IMR-90 (cell line): Measurements from ENCODE around the gene CNTN5. TPM values are rescaled to one million over a fixed set of nuclear protein-coding genes. Genes with fewer than 3 reads are reported as not detected.

Source experiments
- ATAC-seq: fragments of 200-7000 bp; cut with Tn5 transposase; 2 replicates; pipeline ENCODE4 v1.9.1; 2020; ENCODE audit warnings: low read depth, mild to moderate bottlenecking, moderate library complexity
- BruUV-seq: library from RNA; stranded (reverse); fragments of 400-500 nt; replicated peaks from 2 replicates; lab custom pipeline; 2021; lab: Mats Ljungman, UMichigan
- CTCF ChIA-PET: fragments of 300-600 bp; formaldehyde crosslinking; extraction: SDS; loops from one replicate; lab custom pipeline; 2021; ENCODE audit warnings: antibody characterized with exemption; lab: Yijun Ruan, JAX
- POLR2A ChIA-PET: fragments of 300-600 bp; sonication (Branson Sonifier 250); formaldehyde crosslinking; loops from one replicate; lab custom pipeline; 2022; ENCODE audit warnings: antibody characterized with exemption; ENCODE audit not compliant: unreplicated experiment; lab: Charles Lee
- DNase-seq: peaks from one replicate; pipeline ENCODE4 v3.0.0; 2013
- H2AFZ ChIP-seq: replicated peaks from 2 replicates; pipeline ENCODE3; 2013; ENCODE audit warnings: low read length, mild to moderate bottlenecking; ENCODE audit not compliant: poor library complexity
- H2AK5ac ChIP-seq: 2 replicates; pipeline ENCODE4 v1.6.1; 2013; ENCODE audit warnings: low read depth, low read length, inconsistent platforms
- H2AK9ac ChIP-seq: replicated peaks from 2 replicates; pipeline ENCODE3; 2013; ENCODE audit warnings: mild to moderate bottlenecking, low read depth, low read length, moderate library complexity; ENCODE audit not compliant: poor library complexity
- H2BK120ac ChIP-seq: 2 replicates; pipeline ENCODE4 v1.6.1; 2013; ENCODE audit warnings: low read depth, low read length, inconsistent platforms
- H2BK15ac ChIP-seq: 3 replicates; pipeline ENCODE4 v1.6.1; 2013; ENCODE audit warnings: low read depth, low read length, inconsistent platforms
- H2BK20ac ChIP-seq: 2 replicates; pipeline ENCODE4 v1.6.1; 2013; ENCODE audit warnings: low read depth, mild to moderate bottlenecking, inconsistent platforms, low read length, moderate library complexity
- H2BK5ac ChIP-seq: 2 replicates; pipeline ENCODE4 v1.6.1; 2013; ENCODE audit warnings: mild to moderate bottlenecking, low read depth, low read length, inconsistent platforms; ENCODE audit not compliant: poor library complexity, severe bottlenecking
- H3K14ac ChIP-seq: replicated peaks from 2 replicates; pipeline ENCODE4 v1.6.1; 2013; ENCODE audit warnings: low read depth, low read length, inconsistent platforms
- H3K18ac ChIP-seq: 2 replicates; pipeline ENCODE4 v1.6.1; 2013; ENCODE audit warnings: low read depth, low read length, control low read depth
- H3K23ac ChIP-seq: 2 replicates; pipeline ENCODE4 v1.6.1; 2013; ENCODE audit warnings: low read depth, low read length, inconsistent platforms
- H3K27ac ChIP-seq: 2 replicates; pipeline ENCODE4 v1.5.1; 2013; ENCODE audit warnings: mild to moderate bottlenecking, control low read depth, low read length; ENCODE audit not compliant: insufficient read depth
- H3K27me3 ChIP-seq: 2 replicates; pipeline ENCODE4 v1.6.1; 2013; ENCODE audit warnings: low read length; ENCODE audit not compliant: control insufficient read depth, insufficient read depth
- H3K36me3 ChIP-seq: 2 replicates; pipeline ENCODE4 v1.6.1; 2013; ENCODE audit warnings: low read length, mixed read lengths; ENCODE audit not compliant: control insufficient read depth, insufficient read depth
- H3K4ac ChIP-seq: 2 replicates; pipeline ENCODE4 v1.6.1; 2013; ENCODE audit warnings: low read depth, low read length, inconsistent platforms
- H3K4me1 ChIP-seq: 2 replicates; pipeline ENCODE4 v1.6.1; 2013; ENCODE audit warnings: low read length, mixed read lengths; ENCODE audit not compliant: control insufficient read depth, insufficient read depth
- H3K4me2 ChIP-seq: 2 replicates; pipeline ENCODE4 v1.6.1; 2013; ENCODE audit warnings: low read depth, mild to moderate bottlenecking, control low read depth, low read length, moderate library complexity
- H3K4me3 ChIP-seq: 2 replicates; pipeline ENCODE4 v1.5.1; 2013; ENCODE audit warnings: low read depth, mild to moderate bottlenecking, control low read depth, low read length, moderate library complexity; ENCODE audit not compliant: insufficient read depth
- H3K56ac ChIP-seq: 2 replicates; pipeline ENCODE4 v1.6.1; 2013; ENCODE audit warnings: low read length, inconsistent platforms; ENCODE audit not compliant: insufficient read depth; ENCODE audit errors: extremely low read depth
- H3K79me1 ChIP-seq, 2 experiments: 2 replicates each; pipeline ENCODE4 v1.6.1; 2013; ENCODE audit warnings: low read length in 2 of 2, inconsistent platforms in 1 of 2, low read depth in 1 of 2
- H3K9ac ChIP-seq: 2 replicates; pipeline ENCODE4 v1.6.1; 2013; ENCODE audit warnings: low read depth, low read length, control low read depth
- H3K9me1 ChIP-seq: 2 replicates; pipeline ENCODE4 v1.6.1; 2013; ENCODE audit warnings: low read length, inconsistent platforms; ENCODE audit not compliant: insufficient read depth
- H3K9me3 ChIP-seq: 2 replicates; pipeline ENCODE4 v1.6.1; 2013; ENCODE audit warnings: low read length; ENCODE audit not compliant: control insufficient read depth, insufficient read depth
- H4K20me1 ChIP-seq: 2 replicates; pipeline ENCODE4 v1.6.1; 2013; ENCODE audit warnings: low read length, inconsistent platforms; ENCODE audit not compliant: insufficient read depth
- H4K5ac ChIP-seq: 2 replicates; pipeline ENCODE4 v1.6.1; 2013; ENCODE audit warnings: mild to moderate bottlenecking, low read depth, low read length, control low read depth
- H4K8ac ChIP-seq, 2 experiments: 2 replicates each; pipeline ENCODE4 v1.6.1; 2013; ENCODE audit warnings: low read depth in 2 of 2, low read length in 2 of 2, control low read depth in 1 of 2, inconsistent platforms in 1 of 2
- H4K91ac ChIP-seq: 2 replicates; pipeline ENCODE4 v1.6.1; 2013; ENCODE audit warnings: low read depth, low read length, inconsistent platforms; ENCODE audit not compliant: insufficient read depth
- BHLHE40 ChIP-seq: fragments of 150-350 bp; IDR thresholded peaks from 2 replicates; pipeline ENCODE4 v1.6.1; 2016; ENCODE audit warnings: mild to moderate bottlenecking, low read depth, low read length
- CEBPB ChIP-seq: IDR thresholded peaks from 2 replicates; pipeline ENCODE4 v1.6.1; 2012; ENCODE audit warnings: low read depth, low read length, improper control_type of control experiment
- FOS ChIP-seq: fragments of 150-350 bp; IDR thresholded peaks from 2 replicates; pipeline ENCODE4 v1.6.1; 2016; ENCODE audit warnings: low read depth, low read length
- MAFK ChIP-seq: IDR thresholded peaks from 2 replicates; pipeline ENCODE4 v1.6.1; 2012; ENCODE audit warnings: low read depth, low read length, improper control_type of control experiment
- NFE2L2 ChIP-seq: fragments of 150-350 bp; IDR thresholded peaks from 2 replicates; pipeline ENCODE4 v1.6.1; 2016; ENCODE audit warnings: low read depth, mild to moderate bottlenecking, low read length
- RCOR1 ChIP-seq: IDR thresholded peaks from 2 replicates; pipeline ENCODE4 v1.6.1; 2012; ENCODE audit warnings: mild to moderate bottlenecking, low read length, improper control_type of control experiment; ENCODE audit not compliant: insufficient replicate concordance
- RFX5 ChIP-seq: IDR thresholded peaks from 2 replicates; pipeline ENCODE4 v1.8.0; 2012; ENCODE audit warnings: low read depth, mild to moderate bottlenecking, low read length, moderate library complexity
- dilution Hi-C: fragments of 300-500 bp; cut with HindIII; formaldehyde crosslinking; loops from one replicate; pipeline ENCODE4 v1.14.3; 2018; ENCODE audit warnings: low sequenced_read_pairs; ENCODE audit not compliant: unreplicated experiment
- in situ Hi-C: fragments of 300-500 bp; cut with MboI; formaldehyde crosslinking; loops from 3 replicates; pipeline ENCODE4 v1.14.3; 2019; ENCODE audit warnings: low sequenced_read_pairs, inconsistent platforms, mixed read lengths
- intact Hi-C: fragments of 100-400 bp; cut with micrococcal nuclease; formaldehyde crosslinking; loops from 2 replicates; pipeline ENCODE4 v1.10.0; 2022
- polyA plus RNA-seq, 3 experiments: library from polyadenylated mRNA; depleted of rRNA; stranded (reverse); fragments of >200 nt; gene quantifications; 2 replicates each; pipeline ENCODE4 v1.2.3, GENCODE V29; 2012; ENCODE audit warnings: low replicate concordance in 1 of 3
- total RNA-seq: library from RNA; depleted of rRNA; stranded (reverse); fragments of >200 nt; gene quantifications from 2 replicates; pipeline ENCODE4 v1.2.3, GENCODE V29; 2012
- TF ChIP-seq, protein P1 (sequence below): fragments of 150-350 bp; IDR thresholded peaks from 2 replicates; pipeline ENCODE4 v1.6.1; 2016; ENCODE audit warnings: low read depth, mild to moderate bottlenecking, low read length, moderate library complexity, borderline replicate concordance

CNTN5 gene
- total and polyA plus RNA-seq, 2 of the 4 experiments (the other 2 are of a cell fraction), result not detected

GRCh38 chr11:99234534-99234933, 213.8 kb downstream of the CNTN5 start:
- no peak for ATAC-seq
- Histone ChIP-seq H2AK5ac (no peak overlapping the region), H3K9me1 (no peaks in the 10 kb centered on the region), H3K18ac (no peak overlapping the region), H3K4me2 (no peak overlapping the region), H3K56ac (no peak overlapping the region), H3K4me3 (no peak overlapping the region), H3K9me3 (no peaks in the 10 kb centered on the region), H3K27ac (no peak overlapping the region), H2BK20ac (no peak overlapping the region), H3K27me3 (no peaks in the 10 kb centered on the region), H2BK120ac (no peak overlapping the region), H3K23ac (no peak overlapping the region), H4K8ac (no peak overlapping the region), H4K5ac (no peak overlapping the region), H2AFZ (no peak overlapping the region), H4K91ac (no peak overlapping the region), H3K36me3 (no peaks in the 10 kb centered on the region), H3K14ac (no peak overlapping the region), H4K20me1 (no peaks in the 10 kb centered on the region), H3K4me1 (no peaks in the 10 kb centered on the region), H2BK15ac (no peak overlapping the region), H3K79me1 (no peaks in the 10 kb centered on the region), H3K4ac (no peak overlapping the region), H2BK5ac (no peak overlapping the region), H2AK9ac (no peak overlapping the region), H3K9ac (no peak overlapping the region)
- in situ Hi-C loops, result no loop called here
- BruUV-seq, result no TSS peak
- dilution Hi-C loops, result no loop called here
- CTCF ChIA-PET, result no interaction called here
- intact Hi-C loops, result no loop called here
- TF ChIP-seq, protein P1, sequence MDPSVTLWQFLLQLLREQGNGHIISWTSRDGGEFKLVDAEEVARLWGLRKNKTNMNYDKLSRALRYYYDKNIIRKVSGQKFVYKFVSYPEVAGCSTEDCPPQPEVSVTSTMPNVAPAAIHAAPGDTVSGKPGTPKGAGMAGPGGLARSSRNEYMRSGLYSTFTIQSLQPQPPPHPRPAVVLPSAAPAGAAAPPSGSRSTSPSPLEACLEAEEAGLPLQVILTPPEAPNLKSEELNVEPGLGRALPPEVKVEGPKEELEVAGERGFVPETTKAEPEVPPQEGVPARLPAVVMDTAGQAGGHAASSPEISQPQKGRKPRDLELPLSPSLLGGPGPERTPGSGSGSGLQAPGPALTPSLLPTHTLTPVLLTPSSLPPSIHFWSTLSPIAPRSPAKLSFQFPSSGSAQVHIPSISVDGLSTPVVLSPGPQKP, result no peak
- TF ChIP-seq NFE2L2, result no peak
- TF ChIP-seq BHLHE40, result no peak
- TF ChIP-seq CEBPB, result no peak
- TF ChIP-seq FOS, result no peak
- TF ChIP-seq MAFK, result no peak
- TF ChIP-seq RCOR1, result no peak
- TF ChIP-seq RFX5, result no peak
- DNase-seq, result no peak
- POLR2A ChIA-PET, result no interaction called here
